OCI-LY7 (cell line): Measurements from ENCODE around the gene ARHGAP4. TPM values are rescaled to one million over a fixed set of nuclear protein-coding genes. Genes with fewer than 3 reads are reported as not detected.

Experiments used
- BruUV-seq: library from RNA; stranded (reverse); fragments of 400-500 nt; replicated peaks from 2 replicates; lab custom pipeline; 2021; lab: Mats Ljungman, UMichigan
- CTCF ChIA-PET: fragments of 300-600 bp; sonication (Branson Sonifier 250); formaldehyde crosslinking; loops from one replicate; lab custom pipeline; 2022; ENCODE audit warnings: antibody characterized with exemption; ENCODE audit not compliant: unreplicated experiment; lab: Charles Lee
- POLR2A ChIA-PET: fragments of 300-600 bp; sonication (Branson Sonifier 250); formaldehyde crosslinking; loops from one replicate; lab custom pipeline; 2022; ENCODE audit warnings: antibody characterized with exemption; lab: Charles Lee
- DNase-seq: peaks from one replicate; pipeline ENCODE4 v3.0.0-alpha.2; 2015; ENCODE audit warnings: low spot score
- H2AFZ ChIP-seq: fragments of 200-600 bp; sonication (generic), shearing (Covaris generic); 2 replicates; pipeline ENCODE4 v1.6.1; 2014; ENCODE audit warnings: mild to moderate bottlenecking, antibody characterized with exemption, low read length, moderate library complexity
- H3K27ac ChIP-seq: fragments of 200-600 bp; sonication (generic); 2 replicates; pipeline ENCODE4 v1.5.1; 2014; ENCODE audit warnings: mixed run types, low read depth, mild to moderate bottlenecking, moderate library complexity, low read length, inconsistent platforms; ENCODE audit not compliant: poor library complexity, severe bottlenecking
- H3K36me3 ChIP-seq: fragments of 200-600 bp; sonication (generic); 2 replicates; pipeline ENCODE4 v1.6.1; 2014; ENCODE audit warnings: mild to moderate bottlenecking, antibody characterized with exemption, low read length, moderate library complexity, mixed read lengths; ENCODE audit not compliant: insufficient read depth
- H3K4me1 ChIP-seq: fragments of 200-600 bp; sonication (generic); 2 replicates; pipeline ENCODE4 v1.5.1; 2014; ENCODE audit warnings: mild to moderate bottlenecking, low read length; ENCODE audit not compliant: insufficient read depth, poor library complexity, severe bottlenecking
- H3K4me2 ChIP-seq: fragments of 200-600 bp; sonication (generic); 2 replicates; pipeline ENCODE4 v1.6.1; 2014; ENCODE audit warnings: mild to moderate bottlenecking, low read length
- H3K4me3 ChIP-seq: fragments of 200-600 bp; sonication (generic); 2 replicates; pipeline ENCODE4 v1.5.1; 2014; ENCODE audit warnings: mild to moderate bottlenecking, low read depth, low read length; ENCODE audit not compliant: poor library complexity, severe bottlenecking
- H3K79me2 ChIP-seq: fragments of 200-600 bp; sonication (generic); 2 replicates; pipeline ENCODE4 v1.6.1; 2016; ENCODE audit warnings: low read depth, mild to moderate bottlenecking, low read length, moderate library complexity, mixed read lengths; ENCODE audit not compliant: insufficient read depth
- H3K9me2 ChIP-seq: fragments of 200-600 bp; sonication (generic); 2 replicates; pipeline ENCODE4 v1.6.1; 2016; ENCODE audit warnings: mild to moderate bottlenecking, low read length, mixed read lengths; ENCODE audit not compliant: insufficient read depth
- H3K9me3 ChIP-seq: fragments of 200-600 bp; sonication (generic); 2 replicates; pipeline ENCODE4 v1.6.1; 2014; ENCODE audit warnings: mild to moderate bottlenecking, mixed run types, low read length, mixed read lengths
- H4K20me1 ChIP-seq: fragments of 200-600 bp; sonication (generic); 2 replicates; pipeline ENCODE4 v1.6.1; 2014; ENCODE audit warnings: mild to moderate bottlenecking, antibody characterized with exemption, low read length, moderate library complexity, mixed read lengths; ENCODE audit not compliant: insufficient read depth
- EZH2phosphoT487 ChIP-seq: fragments of 200-600 bp; sonication (generic); IDR thresholded peaks from 2 replicates; pipeline ENCODE4 v1.6.1; 2018; ENCODE audit warnings: low read depth, borderline replicate concordance, mild to moderate bottlenecking, mixed run types, antibody characterized with exemption, low read length, moderate library complexity, mixed read lengths
- intact Hi-C: fragments of 100-400 bp; cut with micrococcal nuclease; formaldehyde crosslinking; loops from one replicate; pipeline ENCODE4 v1.10.0; 2022; ENCODE audit not compliant: unreplicated experiment
- total RNA-seq, 2 experiments: library from RNA; depleted of rRNA in 1 of 2; stranded (reverse); fragments of >200 nt in 1 of 2; shearing (Covaris generic) in 1 of 2; gene quantifications; 2 replicates each; pipeline ENCODE4 v1.2.3, GENCODE V29; 2014 to 2022
- TF ChIP-seq, protein P1 (sequence below): fragments of 200-600 bp; sonication (generic); conservative IDR thresholded peaks from 2 replicates; pipeline ENCODE4 v1.5.1; 2014; ENCODE audit warnings: mild to moderate bottlenecking, antibody characterized with exemption, low read length, moderate library complexity, mixed read lengths

Gene ARHGAP4
- total RNA-seq, 2 experiments from 2014 or later: 126 to 128 TPM

DNA sequence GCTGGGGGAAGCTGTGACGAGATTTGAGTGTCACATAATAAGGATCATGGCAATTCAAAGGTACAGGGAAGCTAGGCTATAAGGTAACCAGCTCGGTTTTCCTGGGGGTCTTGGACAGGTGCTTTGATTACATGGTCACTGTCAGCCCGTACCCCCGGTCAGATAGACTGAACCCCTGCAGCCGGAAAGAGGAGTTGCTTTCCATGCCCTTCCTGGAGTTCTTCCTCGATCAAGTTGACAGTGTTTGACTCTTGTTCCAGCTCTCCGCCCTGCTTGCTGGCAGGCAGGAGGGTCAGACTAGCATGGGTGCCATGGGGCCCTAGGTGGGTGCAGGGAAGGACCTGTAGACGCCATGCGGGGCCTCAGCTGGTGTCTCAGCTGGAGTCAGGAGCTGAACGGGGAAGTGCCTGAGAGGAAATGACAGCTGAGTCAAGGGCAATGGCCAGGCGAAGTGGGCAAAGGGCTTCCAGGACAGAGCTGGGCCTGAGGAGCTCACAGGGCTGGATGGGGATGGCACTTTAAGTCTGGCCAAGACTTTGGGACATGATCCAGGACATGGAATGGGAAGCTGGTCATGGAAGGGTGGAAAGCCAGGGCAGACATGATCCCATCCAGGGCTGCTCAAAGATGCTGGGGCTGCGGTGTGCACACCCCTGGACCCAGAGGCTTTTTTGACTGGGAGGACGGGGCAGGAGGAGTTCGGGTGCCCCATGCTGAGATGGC, 48.1 kb upstream of the ARHGAP4 start:
- ChIA-PET POLR2A (interaction anchor here (0.5 to 1.1 kb wide), 3 partner anchors 44 to 1057 kb away, joined by 3 to 4 read pairs (median 4); no protein-coding TSS in a partner anchor), CTCF (no interaction called here)
- Histone ChIP-seq H3K9me2 (no peaks in the 10 kb centered on the region), H2AFZ (no peak overlapping the region; the same call in 1 of the 2 replicates), H3K36me3 (peaks cover 8% of the 10 kb centered on the region), H3K79me2 (peaks cover 22% of the 10 kb centered on the region), H3K9me3 (no peaks in the 10 kb centered on the region), H3K4me2 (peak overlapping the region; percentile 94), H3K27ac (peak overlapping the region; percentile 89), H3K4me3 (peak overlapping the region; percentile 78), H4K20me1 (no peaks in the 10 kb centered on the region), H3K4me1 (peaks cover 18% of the 10 kb centered on the region)
- intact Hi-C loops: loop anchor here (5.0 kb wide), 1 partner anchor 788 kb away; the partner anchor contains the start of gene DKC1
- TF ChIP-seq, protein P1, sequence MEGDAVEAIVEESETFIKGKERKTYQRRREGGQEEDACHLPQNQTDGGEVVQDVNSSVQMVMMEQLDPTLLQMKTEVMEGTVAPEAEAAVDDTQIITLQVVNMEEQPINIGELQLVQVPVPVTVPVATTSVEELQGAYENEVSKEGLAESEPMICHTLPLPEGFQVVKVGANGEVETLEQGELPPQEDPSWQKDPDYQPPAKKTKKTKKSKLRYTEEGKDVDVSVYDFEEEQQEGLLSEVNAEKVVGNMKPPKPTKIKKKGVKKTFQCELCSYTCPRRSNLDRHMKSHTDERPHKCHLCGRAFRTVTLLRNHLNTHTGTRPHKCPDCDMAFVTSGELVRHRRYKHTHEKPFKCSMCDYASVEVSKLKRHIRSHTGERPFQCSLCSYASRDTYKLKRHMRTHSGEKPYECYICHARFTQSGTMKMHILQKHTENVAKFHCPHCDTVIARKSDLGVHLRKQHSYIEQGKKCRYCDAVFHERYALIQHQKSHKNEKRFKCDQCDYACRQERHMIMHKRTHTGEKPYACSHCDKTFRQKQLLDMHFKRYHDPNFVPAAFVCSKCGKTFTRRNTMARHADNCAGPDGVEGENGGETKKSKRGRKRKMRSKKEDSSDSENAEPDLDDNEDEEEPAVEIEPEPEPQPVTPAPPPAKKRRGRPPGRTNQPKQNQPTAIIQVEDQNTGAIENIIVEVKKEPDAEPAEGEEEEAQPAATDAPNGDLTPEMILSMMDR: no peak
- TF ChIP-seq EZH2phosphoT487: no peak
- no TSS peak for BruUV-seq
- DNase-seq: peak; percentile 17

DNA sequence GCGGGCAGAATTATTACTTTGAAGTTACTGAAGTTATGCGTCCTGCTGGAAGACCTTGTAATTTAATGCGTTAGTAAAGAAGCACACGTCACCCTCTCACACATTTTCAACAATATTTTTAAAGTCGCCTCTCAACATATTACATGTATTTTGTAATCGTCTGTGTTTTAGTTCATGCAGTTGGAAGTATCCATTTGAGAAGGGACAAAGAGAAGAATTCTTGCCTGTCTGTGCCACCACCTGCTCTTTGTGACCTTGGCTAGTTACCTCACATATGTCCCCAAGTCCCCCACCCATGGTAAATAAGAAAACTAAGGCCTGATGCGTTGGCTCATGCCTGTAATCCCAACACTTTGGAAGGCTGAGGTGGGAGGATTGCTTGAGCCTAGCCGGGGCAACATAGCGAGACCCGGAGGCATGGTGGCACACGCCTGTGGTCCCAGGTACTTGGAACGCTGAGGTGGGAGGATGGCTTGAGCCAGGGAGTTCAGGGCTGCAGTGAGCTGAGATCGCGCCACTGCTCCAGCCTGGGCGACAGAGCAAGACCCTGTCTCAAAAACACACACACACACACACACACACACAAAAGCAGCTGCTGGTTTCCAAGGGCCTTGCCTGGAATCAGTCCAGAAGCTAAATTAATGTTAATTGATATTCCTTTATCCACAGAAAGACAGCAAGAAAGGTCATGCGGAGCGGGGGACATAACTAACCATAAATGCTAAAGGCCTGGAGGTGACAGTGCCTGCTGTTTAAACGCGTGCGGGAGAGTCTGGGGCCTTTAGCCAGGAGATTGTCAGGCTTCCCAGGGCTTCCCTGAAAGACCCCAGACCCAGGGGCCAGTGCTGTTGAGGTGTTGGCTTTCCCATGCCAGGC, 47.3 kb upstream of the ARHGAP4 start:
- peaks cover 15% of the 10 kb centered on the region for H3K36me3 ChIP-seq
- intact Hi-C loops: loop anchor here (5.0 kb wide), 1 partner anchor 789 kb away; the partner anchor contains the start of gene DKC1
- CTCF ChIA-PET: interaction anchor here (0.6 kb wide), 1 partner anchor 514 kb away, joined by 5 read pairs; no protein-coding TSS in a partner anchor
- H2AFZ ChIP-seq: no peak overlapping the region; the same call in 1 of the 2 replicates
- H3K9me2 ChIP-seq: no peaks in the 10 kb centered on the region
- H3K4me2 ChIP-seq: peak overlapping the region; percentile 94
- no peaks in the 10 kb centered on the region for H3K9me3 ChIP-seq
- H3K27ac ChIP-seq: peak overlapping the region; percentile 89
- peaks cover 2% of the 10 kb centered on the region; the same call in 1 of the 2 replicates for H4K20me1 ChIP-seq
- peaks cover 21% of the 10 kb centered on the region for H3K4me1 ChIP-seq
- H3K4me3 ChIP-seq: peak overlapping the region; percentile 78
- peak; percentile 20 for DNase-seq
- TF ChIP-seq EZH2phosphoT487: no peak
- TF ChIP-seq, protein P1: no peak
- POLR2A ChIA-PET: interaction anchor here (0.5 to 1.1 kb wide), 3 partner anchors 45 to 1058 kb away, joined by 3 to 4 read pairs (median 4); no protein-coding TSS in a partner anchor
- peaks cover 30% of the 10 kb centered on the region for H3K79me2 ChIP-seq
- TSS peak; percentile 93 for BruUV-seq
